OCI-LY1 (cell line): Measurements from ENCODE around the gene SPPL2B.

ENCODE experiments used
- H2AFZ ChIP-seq: fragments of 200-600 bp; sonication (generic), shearing (Covaris generic); 2 replicates; pipeline ENCODE4 v1.6.0; 2014; ENCODE audit warnings: antibody characterized with exemption, mild to moderate bottlenecking, low read length
- H3F3A ChIP-seq: fragments of 200-600 bp; sonication (generic), shearing (Covaris generic); 2 replicates; pipeline ENCODE4 v1.6.0; 2014; ENCODE audit warnings: mild to moderate bottlenecking, antibody characterized with exemption, low read length, moderate library complexity; ENCODE audit not compliant: insufficient read depth
- H3K27ac ChIP-seq: fragments of 200-600 bp; sonication (generic); 2 replicates; pipeline ENCODE4 v1.5.1; 2014; ENCODE audit warnings: low read length, mixed run types, mild to moderate bottlenecking, low read depth; ENCODE audit not compliant: poor library complexity, severe bottlenecking
- H3K27me3 ChIP-seq: fragments of 200-600 bp; sonication (generic); 2 replicates; pipeline ENCODE4 v1.6.0; 2014; ENCODE audit warnings: antibody characterized with exemption, mild to moderate bottlenecking, low read length, moderate library complexity; ENCODE audit not compliant: insufficient read depth
- H3K36me3 ChIP-seq: fragments of 200-600 bp; sonication (generic); 2 replicates; pipeline ENCODE4 v1.6.1; 2014; ENCODE audit warnings: mild to moderate bottlenecking, antibody characterized with exemption, low read length, moderate library complexity, mixed read lengths; ENCODE audit not compliant: insufficient read depth
- H3K4me1 ChIP-seq: fragments of 200-600 bp; sonication (generic); 2 replicates; pipeline ENCODE4 v1.5.1; 2014; ENCODE audit warnings: mild to moderate bottlenecking, low read length, moderate library complexity; ENCODE audit not compliant: insufficient read depth, severe bottlenecking
- H3K4me2 ChIP-seq: fragments of 200-600 bp; sonication (generic), shearing (Covaris generic); 2 replicates; pipeline ENCODE4 v1.6.1; 2014; ENCODE audit warnings: low read length
- H3K4me3 ChIP-seq: fragments of 200-600 bp; sonication (generic); 2 replicates; pipeline ENCODE4 v1.5.1; 2014; ENCODE audit warnings: low read length, low read depth, mild to moderate bottlenecking, mixed read lengths; ENCODE audit not compliant: poor library complexity, severe bottlenecking
- H3K79me2 ChIP-seq: fragments of 200-600 bp; shearing (Covaris generic); 2 replicates; pipeline ENCODE4 v1.6.1; 2016; ENCODE audit warnings: mixed run types, low read length, mixed read lengths; ENCODE audit not compliant: insufficient read depth
- H3K9ac ChIP-seq: fragments of 200-600 bp; sonication (generic), shearing (Covaris generic); 2 replicates; pipeline ENCODE4 v1.6.1; 2014; ENCODE audit warnings: mild to moderate bottlenecking, low read length, mixed read lengths
- H3K9me2 ChIP-seq: fragments of 200-600 bp; sonication (generic), shearing (Covaris generic); 2 replicates; pipeline ENCODE4 v1.6.1; 2014; ENCODE audit warnings: low read depth, mild to moderate bottlenecking, low read length, mixed read lengths
- H3K9me3 ChIP-seq: fragments of 200-600 bp; shearing (Covaris generic); 2 replicates; pipeline ENCODE4 v1.6.1; 2014; ENCODE audit warnings: low read length, mixed read lengths
- H4K20me1 ChIP-seq: fragments of 200-600 bp; sonication (generic), shearing (Covaris generic); 2 replicates; pipeline ENCODE4 v1.6.0; 2016; ENCODE audit warnings: mild to moderate bottlenecking, low read length; ENCODE audit not compliant: insufficient read depth
- EZH2 ChIP-seq: fragments of 200-600 bp; sonication (generic), shearing (Covaris generic); IDR thresholded peaks from 2 replicates; pipeline ENCODE4 v1.8.0; 2017; ENCODE audit warnings: borderline replicate concordance, mixed run types, mild to moderate bottlenecking, antibody characterized with exemption, low read length, moderate library complexity, mixed read lengths
- TF ChIP-seq, protein P1 (sequence below): fragments of 200-600 bp; sonication (generic), shearing (Covaris generic); IDR thresholded peaks from 2 replicates; pipeline ENCODE4 v1.5.1; 2017; ENCODE audit warnings: mild to moderate bottlenecking, antibody characterized with exemption, low read length, moderate library complexity, mixed read lengths

SPPL2B gene

DNA sequence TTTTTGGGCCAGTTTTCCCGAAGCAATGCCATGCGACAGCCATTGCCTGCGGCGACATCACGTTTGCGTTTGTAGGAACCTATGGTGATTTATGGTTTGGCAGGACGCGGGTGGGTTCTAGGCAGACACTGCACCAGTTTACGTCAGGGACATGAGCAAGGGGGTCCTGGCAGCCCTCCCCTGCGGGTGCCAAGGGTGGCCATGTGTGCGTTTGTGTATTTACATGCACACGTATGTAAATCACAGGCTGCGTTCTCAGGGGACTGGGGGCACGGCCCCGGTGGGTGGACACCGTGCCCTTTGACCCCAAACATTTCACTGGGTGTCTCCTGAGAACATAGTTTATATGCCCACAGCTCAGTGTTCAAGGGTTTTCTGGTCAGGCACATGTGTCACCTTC lies 22.2 kb downstream of the SPPL2B start:
- Histone ChIP-seq H3K79me2 (no peaks in the 10 kb centered on the region), H3K4me1 (no peaks in the 10 kb centered on the region), H3K4me3 (no peak overlapping the region), H3F3A (no peaks in the 10 kb centered on the region), H3K9me3 (no peaks in the 10 kb centered on the region), H4K20me1 (no peaks in the 10 kb centered on the region), H3K27ac (no peak overlapping the region), H2AFZ (no peak overlapping the region), H3K4me2 (no peak overlapping the region), H3K9ac (no peak overlapping the region), H3K9me2 (no peaks in the 10 kb centered on the region), H3K27me3 (no peaks in the 10 kb centered on the region), H3K36me3 (peaks cover 70% of the 10 kb centered on the region)
- no peak for TF ChIP-seq EZH2
- TF ChIP-seq, protein P1, sequence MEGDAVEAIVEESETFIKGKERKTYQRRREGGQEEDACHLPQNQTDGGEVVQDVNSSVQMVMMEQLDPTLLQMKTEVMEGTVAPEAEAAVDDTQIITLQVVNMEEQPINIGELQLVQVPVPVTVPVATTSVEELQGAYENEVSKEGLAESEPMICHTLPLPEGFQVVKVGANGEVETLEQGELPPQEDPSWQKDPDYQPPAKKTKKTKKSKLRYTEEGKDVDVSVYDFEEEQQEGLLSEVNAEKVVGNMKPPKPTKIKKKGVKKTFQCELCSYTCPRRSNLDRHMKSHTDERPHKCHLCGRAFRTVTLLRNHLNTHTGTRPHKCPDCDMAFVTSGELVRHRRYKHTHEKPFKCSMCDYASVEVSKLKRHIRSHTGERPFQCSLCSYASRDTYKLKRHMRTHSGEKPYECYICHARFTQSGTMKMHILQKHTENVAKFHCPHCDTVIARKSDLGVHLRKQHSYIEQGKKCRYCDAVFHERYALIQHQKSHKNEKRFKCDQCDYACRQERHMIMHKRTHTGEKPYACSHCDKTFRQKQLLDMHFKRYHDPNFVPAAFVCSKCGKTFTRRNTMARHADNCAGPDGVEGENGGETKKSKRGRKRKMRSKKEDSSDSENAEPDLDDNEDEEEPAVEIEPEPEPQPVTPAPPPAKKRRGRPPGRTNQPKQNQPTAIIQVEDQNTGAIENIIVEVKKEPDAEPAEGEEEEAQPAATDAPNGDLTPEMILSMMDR: no peak

DNA sequence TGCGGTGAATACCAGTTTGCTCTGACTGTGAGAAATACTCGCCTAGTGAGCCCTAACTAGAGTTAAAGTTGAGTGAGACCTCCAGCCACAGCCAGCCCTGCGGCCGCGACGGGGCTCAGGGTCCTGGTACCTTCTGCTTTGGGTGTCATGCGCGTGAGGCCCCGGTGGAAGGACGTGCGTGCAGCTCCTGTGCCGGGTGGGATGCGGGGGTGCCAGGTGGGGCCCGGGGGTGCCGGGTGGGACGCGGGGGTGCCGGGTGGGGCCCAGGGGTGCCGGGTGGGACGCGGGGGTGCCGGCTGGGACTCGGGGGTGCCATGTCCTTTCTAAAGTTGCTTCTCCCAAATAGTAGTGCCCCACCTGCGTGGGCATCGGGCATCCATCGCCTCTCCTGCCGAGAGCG lies 23.1 kb downstream of the SPPL2B start:
- H3K27me3 ChIP-seq: no peaks in the 10 kb centered on the region
- no peaks in the 10 kb centered on the region for H3K9me3 ChIP-seq
- no peak overlapping the region for H3K9ac ChIP-seq
- TF ChIP-seq, protein P1: no peak
- TF ChIP-seq EZH2: no peak
- H3K4me2 ChIP-seq: no peak overlapping the region
- no peak overlapping the region for H2AFZ ChIP-seq
- H3F3A ChIP-seq: no peaks in the 10 kb centered on the region
- peaks cover 61% of the 10 kb centered on the region for H3K36me3 ChIP-seq
- H3K79me2 ChIP-seq: no peaks in the 10 kb centered on the region
- H3K9me2 ChIP-seq: no peaks in the 10 kb centered on the region
- H4K20me1 ChIP-seq: no peaks in the 10 kb centered on the region
- H3K27ac ChIP-seq: no peak overlapping the region
- H3K4me3 ChIP-seq: no peak overlapping the region
- H3K4me1 ChIP-seq: no peaks in the 10 kb centered on the region

DNA sequence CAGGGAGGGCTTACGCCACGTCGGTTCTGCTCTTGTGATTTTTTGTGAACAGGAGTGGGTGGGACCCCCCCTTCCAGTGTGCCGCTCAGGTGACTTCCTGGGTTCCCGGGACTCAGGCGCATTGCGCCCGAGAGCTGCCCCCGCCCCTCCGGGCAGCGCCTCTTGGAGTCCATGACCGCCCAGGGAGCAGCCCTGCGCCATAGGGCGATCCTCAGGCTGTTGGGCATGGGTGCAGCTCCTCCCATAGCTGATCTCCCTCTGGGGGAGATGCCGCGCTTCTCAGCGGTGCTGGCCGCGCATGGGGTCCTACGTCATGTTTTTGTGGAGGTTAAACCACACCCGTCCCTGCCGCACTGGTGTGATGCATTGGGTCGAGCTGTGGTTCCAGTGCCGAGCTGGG lies 23.6 kb downstream of the SPPL2B start:
- no peak overlapping the region for H2AFZ ChIP-seq
- no peak overlapping the region for H3K27ac ChIP-seq
- no peaks in the 10 kb centered on the region for H3K27me3 ChIP-seq
- no peaks in the 10 kb centered on the region for H3F3A ChIP-seq
- H3K9me3 ChIP-seq: no peaks in the 10 kb centered on the region
- H3K4me1 ChIP-seq: no peaks in the 10 kb centered on the region
- no peak overlapping the region for H3K9ac ChIP-seq
- H3K4me3 ChIP-seq: no peak overlapping the region
- H4K20me1 ChIP-seq: no peaks in the 10 kb centered on the region
- no peak for TF ChIP-seq EZH2
- TF ChIP-seq, protein P1: no peak
- peaks cover 56% of the 10 kb centered on the region for H3K36me3 ChIP-seq
- no peaks in the 10 kb centered on the region for H3K79me2 ChIP-seq
- no peaks in the 10 kb centered on the region for H3K9me2 ChIP-seq
- H3K4me2 ChIP-seq: no peak overlapping the region
